Measurements from ENCODE around the gene DAP.
"Not testable (repeated sequence)": the region's sequence is repeated elsewhere in the genome, so short reads cannot be mapped to it uniquely, and the experiment has no call there.

DAP gene

GRCh38 chr5:10631316-10631996, 129.6 kb downstream of the DAP start:
- no peaks in the 10 kb centered on the region for H3K79me2 ChIP-seq
- H3K36me3 ChIP-seq (ENCODE audit: control insufficient read depth, insufficient read depth, low read length) = no peaks in the 10 kb centered on the region
- H3K4me2 ChIP-seq (ENCODE audit: low read length) = no peak overlapping the region
- H3K4me1 ChIP-seq = no peaks in the 10 kb centered on the region
- no peak overlapping the region for H3K9ac ChIP-seq
- no peak overlapping the region for H3K27ac ChIP-seq
- no peak overlapping the region for H3K4me3 ChIP-seq (ENCODE audit: low read depth, low read length)
- no peak for TF ChIP-seq CTCF (IDR thresholded peaks at IDR 0.05)
- no peaks in the 10 kb centered on the region for H3K9me3 ChIP-seq (ENCODE audit: control insufficient read depth, low read length)
- no peaks in the 10 kb centered on the region for H3K27me3 ChIP-seq (ENCODE audit: control insufficient read depth, insufficient read depth, low read length)
- no peak overlapping the region for H2AFZ ChIP-seq

GRCh38 chr5:10630744-10631143, 130.3 kb downstream of the DAP start:
- not testable (repeated sequence) for H3K27me3 ChIP-seq (ENCODE audit: control insufficient read depth, insufficient read depth, low read length); H3K4me3 ChIP-seq (ENCODE audit: low read depth, low read length); H3K4me2 ChIP-seq (ENCODE audit: low read length); H3K9me3 ChIP-seq (ENCODE audit: control insufficient read depth, low read length); H3K27ac ChIP-seq; H3K36me3 ChIP-seq (ENCODE audit: control insufficient read depth, insufficient read depth, low read length); H3K79me2 ChIP-seq; H2AFZ ChIP-seq; H3K9ac ChIP-seq; H3K4me1 ChIP-seq

GRCh38 chr5:10630126-10630525, 130.9 kb downstream of the DAP start:
- H3K4me2 ChIP-seq (ENCODE audit: low read length) = no peak overlapping the region
- no peaks in the 10 kb centered on the region for H3K27me3 ChIP-seq (ENCODE audit: control insufficient read depth, insufficient read depth, low read length)
- H3K9me3 ChIP-seq (ENCODE audit: control insufficient read depth, low read length) = no peaks in the 10 kb centered on the region
- no peak for TF ChIP-seq CTCF (IDR thresholded peaks at IDR 0.05)
- no peak overlapping the region for H3K27ac ChIP-seq
- H2AFZ ChIP-seq = no peak overlapping the region
- H3K4me1 ChIP-seq = no peaks in the 10 kb centered on the region
- no peaks in the 10 kb centered on the region for H3K36me3 ChIP-seq (ENCODE audit: control insufficient read depth, insufficient read depth, low read length)
- H3K9ac ChIP-seq = no peak overlapping the region
- H3K4me3 ChIP-seq (ENCODE audit: low read depth, low read length) = no peak overlapping the region
- no peaks in the 10 kb centered on the region for H3K79me2 ChIP-seq

GRCh38 chr5:10629682-10630081, 131.4 kb downstream of the DAP start:
- H3K9me3 ChIP-seq (ENCODE audit: control insufficient read depth, low read length) = no peaks in the 10 kb centered on the region
- H3K4me1 ChIP-seq = no peaks in the 10 kb centered on the region
- H3K9ac ChIP-seq = no peak overlapping the region
- no peak overlapping the region for H3K4me3 ChIP-seq (ENCODE audit: low read depth, low read length)
- no peak overlapping the region for H3K4me2 ChIP-seq (ENCODE audit: low read length)
- no peaks in the 10 kb centered on the region for H3K36me3 ChIP-seq (ENCODE audit: control insufficient read depth, insufficient read depth, low read length)
- no peak for TF ChIP-seq CTCF (IDR thresholded peaks at IDR 0.05)
- H3K79me2 ChIP-seq = no peaks in the 10 kb centered on the region
- H3K27ac ChIP-seq = no peak overlapping the region
- H3K27me3 ChIP-seq (ENCODE audit: control insufficient read depth, insufficient read depth, low read length) = no peaks in the 10 kb centered on the region
- H2AFZ ChIP-seq = no peak overlapping the region

Measured in parathyroid adenoma (tissue), 2 donors.